Stimulated activated CD4-positive, alpha-beta T cell treated with anti-CD3 and anti-CD28 coated beads, Interleukin-1b, Interleukin-23, amount 100 ng/mL, for 24 hours (primary cell): ENCODE measurements around the gene MRPS25.
A peak's percentile ranks its signal among the peaks of the same experiment; 100 is the strongest.

Experiments used
- DNase-seq, 4 experiments: peaks; one replicate each; pipeline ENCODE4 v3.0.0-alpha.2; 2020; ENCODE audit warnings: low read depth in 4 of 4, low spot score in 1 of 4

MRPS25 gene

GRCh38 chr3:15064835-15065549, at the start of gene MRPS25:
MRPS25 (minus strand) TSS chr3:15065315; CDS start chr3:15065194, 121 bp downstream.
- DNase-seq = peak; percentile 70 to 87 (median 82)

- DNase-seq = no peak
Measured at GRCh38 chr3:15113884-15114283, 48.8 kb upstream of the MRPS25 start.

DNA sequence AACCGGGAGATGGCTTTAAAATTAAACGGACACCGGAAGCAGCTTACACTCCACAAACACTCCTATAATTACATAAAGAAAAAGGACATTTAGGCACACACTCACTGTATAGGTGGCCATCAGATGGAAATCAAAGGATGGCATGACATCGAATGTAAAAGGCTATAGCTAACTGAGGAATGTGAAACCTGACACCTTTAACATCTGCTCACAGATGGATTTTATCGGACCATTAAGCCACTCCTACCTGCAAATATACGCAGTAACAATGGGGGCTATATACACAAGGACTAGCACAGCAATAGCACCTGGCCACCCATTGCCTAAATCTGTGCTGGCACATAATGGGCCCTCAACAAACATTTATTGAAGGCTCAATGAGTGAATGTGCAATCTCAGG, 48.4 kb upstream of the MRPS25 start:
- DNase-seq = no peak

DNA sequence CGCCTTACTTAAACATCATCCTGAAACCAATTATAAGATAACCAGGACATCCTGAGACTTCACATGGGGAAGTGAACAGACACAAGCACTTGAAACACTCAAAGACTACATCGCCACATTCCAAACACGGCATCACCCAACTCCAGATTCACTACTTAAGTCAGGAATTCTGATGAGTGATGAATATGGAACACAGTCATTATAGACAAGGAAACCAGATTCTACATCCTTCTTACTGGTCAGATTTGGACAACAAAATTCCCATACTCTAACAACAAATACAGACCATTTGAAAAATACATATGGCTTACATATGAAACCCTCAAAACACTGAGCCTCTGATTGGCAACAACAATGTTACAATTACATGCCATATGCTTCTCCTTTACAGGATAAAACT, 46.9 kb upstream of the MRPS25 start:
- no peak for DNase-seq

GRCh38 chr3:15110206-15110605, 45.1 kb upstream of the MRPS25 start:
- DNase-seq = no peak

DNA sequence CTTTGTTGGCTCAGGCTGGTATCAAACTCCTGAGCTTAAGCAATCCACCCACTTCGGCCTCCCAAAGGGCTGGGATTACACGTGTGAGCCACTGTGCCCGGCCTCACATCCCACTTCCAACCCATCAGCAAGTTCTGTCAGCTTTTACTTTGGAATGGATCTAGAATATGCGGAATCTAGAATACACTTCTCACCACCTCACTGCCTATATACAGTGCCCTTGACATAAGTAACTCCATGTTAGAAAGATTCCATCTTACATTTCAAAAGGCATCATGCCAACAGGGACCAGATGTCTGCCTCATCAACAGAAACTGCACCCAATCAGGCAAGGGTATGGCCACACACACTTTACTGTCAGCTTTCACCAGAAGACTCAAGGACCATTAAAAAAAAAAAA, 43.8 kb upstream of the MRPS25 start:
- DNase-seq = no peak

DNA sequence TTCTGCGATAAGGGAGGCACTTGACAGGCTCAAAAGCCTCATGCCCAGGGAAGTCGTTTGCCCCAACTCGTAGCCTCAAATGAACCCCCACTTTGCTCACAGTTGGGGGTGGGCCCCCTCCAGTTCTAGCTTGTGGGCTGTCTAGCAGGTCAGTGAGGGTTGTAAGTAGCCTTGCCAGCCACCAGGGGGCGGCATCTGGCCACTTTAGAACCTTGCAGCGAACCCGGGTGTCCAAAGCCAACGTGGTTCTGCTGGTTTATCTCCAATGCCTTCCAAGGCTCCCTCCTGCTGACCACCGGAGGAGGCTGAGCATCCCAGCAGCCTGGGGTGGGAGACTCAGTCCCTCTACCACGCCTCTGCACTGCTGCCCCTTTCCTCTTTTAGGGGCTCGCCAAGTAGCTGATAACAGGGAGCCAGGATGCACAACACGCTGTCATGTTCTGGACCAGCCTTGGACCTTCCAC, 43.0 kb upstream of the MRPS25 start:
- DNase-seq = peak; percentile 46 to 71 (median 60)

DNA sequence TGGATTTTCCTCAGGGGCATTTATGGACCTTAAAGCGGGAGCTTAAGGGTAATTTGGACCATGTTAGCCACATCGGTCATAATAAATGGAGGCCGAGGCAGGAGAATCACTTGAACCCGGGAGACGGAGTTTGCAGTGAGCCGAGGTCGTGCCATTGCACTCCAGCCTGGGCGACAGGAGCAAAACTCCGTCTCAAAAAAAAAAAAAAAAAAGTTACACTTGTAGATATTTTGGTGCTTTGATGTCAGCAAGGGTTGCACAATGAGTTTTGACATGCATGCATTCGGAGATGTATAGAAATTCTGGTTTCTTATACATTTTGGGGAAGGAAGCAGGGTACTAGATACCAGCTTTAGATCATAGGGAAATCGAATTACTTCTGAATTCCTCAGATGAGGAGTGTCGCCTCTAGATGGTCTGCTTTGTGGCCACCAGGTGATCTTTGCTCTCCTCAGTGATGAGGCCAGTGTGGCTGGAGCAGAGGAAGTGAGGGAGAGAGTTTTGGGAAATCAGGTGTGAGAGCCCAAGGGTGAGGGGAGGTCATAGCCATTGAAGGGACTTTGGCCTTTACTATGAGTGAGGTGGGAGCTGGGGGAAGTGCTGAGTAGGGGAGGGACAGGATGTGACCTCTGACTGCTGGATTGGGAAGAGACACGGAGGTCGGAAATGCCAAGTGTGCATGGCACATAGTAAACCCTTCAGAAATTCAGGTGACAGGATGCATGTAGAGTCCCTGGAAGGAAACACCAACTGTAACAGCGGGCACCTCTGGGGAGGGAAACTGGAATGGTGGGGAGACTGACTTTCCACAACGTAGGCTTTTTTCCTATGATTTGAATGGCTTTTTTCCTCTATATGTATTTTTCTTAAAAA, 42.2 kb upstream of the MRPS25 start:
- no peak for DNase-seq

DNA sequence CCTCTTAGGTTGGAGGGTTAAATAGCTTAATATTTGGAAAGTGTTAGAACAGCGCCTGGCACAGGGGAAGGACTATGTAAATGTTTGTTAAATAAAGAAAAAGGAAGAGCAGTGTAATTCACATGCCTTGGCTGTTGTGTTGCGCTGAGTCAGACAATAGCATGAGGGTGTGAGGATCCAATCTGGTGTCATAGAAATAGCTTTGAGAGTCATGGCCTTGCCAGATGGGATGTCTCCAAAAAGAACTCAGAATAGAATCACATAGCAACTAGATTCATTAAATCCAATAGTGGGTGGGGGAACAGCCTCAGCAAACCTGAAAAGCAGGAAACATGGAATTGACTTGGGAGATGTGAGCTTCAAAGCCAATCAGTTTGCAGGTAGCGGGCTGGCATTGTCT, 37.7 kb upstream of the MRPS25 start:
- no peak for DNase-seq

DNA sequence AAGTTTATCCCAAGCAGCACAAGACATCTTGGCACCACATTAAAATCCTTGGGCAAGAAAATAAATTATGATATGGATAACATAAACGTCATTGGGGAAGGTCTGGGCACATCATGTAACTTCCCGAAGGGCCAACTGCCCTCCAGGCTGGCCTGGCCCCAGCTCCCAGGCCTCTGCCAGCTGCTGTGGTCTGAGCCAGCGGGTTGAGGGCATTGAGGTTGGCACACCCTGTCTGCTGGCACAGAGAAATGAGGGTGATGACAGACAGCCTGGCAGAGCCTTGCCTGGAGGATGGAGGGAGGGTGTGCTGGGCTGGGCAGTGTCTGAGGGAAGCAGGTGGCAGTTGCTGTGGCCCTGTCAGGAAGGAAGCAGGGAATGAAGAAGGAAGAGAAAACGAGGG, 37.1 kb upstream of the MRPS25 start:
- no peak for DNase-seq

DNA sequence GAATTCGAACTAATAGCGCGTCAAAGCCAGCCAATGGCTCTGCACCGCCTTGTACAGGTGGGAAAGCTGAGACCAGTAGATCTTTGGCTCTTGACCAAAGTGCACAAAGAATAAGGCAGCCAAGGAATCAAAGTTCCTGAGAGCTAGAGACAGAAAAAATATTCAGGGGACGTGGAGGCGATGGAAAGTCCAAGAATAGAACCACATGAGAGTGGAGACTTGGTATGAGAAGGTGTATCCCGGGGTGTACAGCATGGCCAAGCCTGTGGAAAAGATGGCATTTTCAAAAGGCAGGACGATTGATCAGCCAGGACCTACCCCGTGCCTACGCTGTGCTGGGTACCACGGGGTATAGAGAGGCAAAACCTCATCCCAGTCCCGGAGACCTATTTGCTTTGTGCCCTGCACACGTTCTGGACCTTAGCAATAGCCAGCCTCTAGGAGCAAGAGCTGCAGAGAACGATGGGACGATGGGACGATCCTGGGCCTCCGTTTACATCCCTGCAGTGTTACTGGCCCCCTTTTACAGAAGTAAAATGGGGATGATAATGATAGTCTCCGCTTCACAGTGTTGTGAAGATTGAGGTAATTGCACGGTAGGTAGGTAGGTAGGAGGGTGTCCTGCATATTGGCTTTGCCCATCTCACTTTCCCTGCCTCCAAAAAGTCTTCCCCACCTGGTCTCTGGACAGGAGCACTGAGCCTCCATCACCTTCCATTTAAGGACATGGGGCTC, 34.4 kb upstream of the MRPS25 start:
- no peak for DNase-seq

- DNase-seq = peak; percentile 86 to 93 (median 91)
Measured at GRCh38 chr3:15098503-15099363, 33.6 kb upstream of the MRPS25 start, which contains the start of gene RBSN. RBSN (minus strand) TSS chr3:15099148; CDS start chr3:15096120, 3,028 bp downstream.

GRCh38 chr3:15097891-15098290, 32.8 kb upstream of the MRPS25 start:
- no peak for DNase-seq

GRCh38 chr3:15096046-15096445, 30.9 kb upstream of the MRPS25 start:
- DNase-seq = no peak

GRCh38 chr3:15094187-15094875, 29.2 kb upstream of the MRPS25 start:
- no peak for DNase-seq

- DNase-seq = no peak
Measured at GRCh38 chr3:15092686-15093085, 27.6 kb upstream of the MRPS25 start.

DNA sequence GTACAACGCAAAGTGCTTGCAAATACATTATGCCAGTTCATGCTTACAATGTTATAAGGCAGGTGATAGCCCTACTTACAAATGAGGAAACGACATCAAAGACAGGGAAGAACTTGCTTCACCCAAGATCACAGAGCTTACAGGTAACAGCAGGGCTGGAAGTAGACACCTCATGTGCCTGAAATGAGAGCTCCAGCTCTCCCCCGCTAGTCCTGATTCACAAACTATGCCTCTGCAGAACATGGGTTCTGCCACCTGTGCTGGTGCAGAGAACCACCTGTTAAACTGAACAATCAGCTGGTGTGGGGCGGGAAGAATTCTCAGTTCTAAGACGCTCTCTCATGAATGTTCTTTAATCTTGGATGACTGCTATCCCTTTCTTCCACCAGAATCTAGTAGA, 26.5 kb upstream of the MRPS25 start:
- no peak for DNase-seq

GRCh38 chr3:15089201-15089600, 24.1 kb upstream of the MRPS25 start:
- DNase-seq = no peak

- no peak for DNase-seq
Measured at GRCh38 chr3:15086699-15087098, 21.6 kb upstream of the MRPS25 start.

- no peak for DNase-seq
Measured at GRCh38 chr3:15086263-15086662, 21.1 kb upstream of the MRPS25 start.
